GM12878 (cell line): ENCODE measurements around the gene SATB2.

Source experiments
- CTCF ChIP-seq, 3 experiments: IDR thresholded peaks in 2 of 3; conservative IDR thresholded peaks in 1 of 3; 2 replicates each; pipeline ENCODE4 v1.5.1; 2011; ENCODE audit warnings: low read depth in 3 of 3, low read length in 3 of 3, mild to moderate bottlenecking in 3 of 3, control low read depth in 2 of 3, moderate library complexity in 2 of 3, inconsistent platforms in 1 of 3, mixed read lengths in 1 of 3; ENCODE audit not compliant: control insufficient read depth in 2 of 3, insufficient read depth in 1 of 3; ENCODE audit errors: extremely low read depth in 1 of 3
- EED ChIP-seq: sonication (generic); IDR thresholded peaks from 2 replicates; pipeline ENCODE4 v1.6.1; 2016; ENCODE audit warnings: antibody characterized with exemption, low read depth
- GABPA ChIP-seq: IDR thresholded peaks from 2 replicates; pipeline ENCODE4 v1.6.1; 2014; ENCODE audit warnings: antibody characterized with exemption, low read depth, mild to moderate bottlenecking, inconsistent platforms
- POLR2A ChIP-seq: IDR thresholded peaks from 2 replicates; pipeline ENCODE4 v1.6.1; 2011; ENCODE audit warnings: low read depth, mild to moderate bottlenecking, low read length
- SMC3 ChIP-seq: IDR thresholded peaks from 2 replicates; pipeline ENCODE4 v1.6.1; 2011; ENCODE audit warnings: low read length, improper control_type of control experiment, borderline replicate concordance
- SREBF2 ChIP-seq: IDR thresholded peaks from 2 replicates; pipeline ENCODE4 v1.6.1; 2012; ENCODE audit warnings: mild to moderate bottlenecking, low read length
- TF ChIP-seq, protein P1 (sequence below): fragments of 450-650 bp; IDR thresholded peaks from 2 replicates; pipeline ENCODE4 v1.6.1; 2016; ENCODE audit warnings: mild to moderate bottlenecking

DNA sequence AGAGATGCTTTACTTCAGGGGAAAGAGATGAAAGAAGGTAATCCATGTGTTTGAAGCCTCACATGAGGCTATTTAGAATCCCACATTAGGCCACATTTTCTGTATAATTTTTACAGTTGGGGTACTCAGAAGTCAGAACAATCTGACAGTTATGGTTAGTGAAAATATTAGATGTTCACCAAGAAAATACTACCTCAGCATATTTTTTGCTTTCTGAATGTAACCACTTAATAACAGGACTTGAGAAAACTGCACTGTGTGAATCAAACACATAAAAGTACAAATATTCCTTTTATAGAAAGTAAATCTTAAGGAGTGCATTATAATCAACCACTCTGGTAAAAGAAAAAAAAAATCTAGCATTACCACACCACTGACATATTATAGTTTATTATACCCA, 169.3 kb downstream of the SATB2 start:
- TF ChIP-seq SREBF2 (no peak), POLR2A (no peak), GABPA (no peak), EED (no peak), CTCF (IDR thresholded peaks at IDR 0.05 in 2 of 3, conservative IDR thresholded peaks at IDR 0.05 in 1 of 3; ENCODE audit: control insufficient read depth in 2 of 3, extremely low read depth in 1 of 3, insufficient read depth in 1 of 3, low read depth in 3 of 3, low read length in 3 of 3) (no peak), SMC3 (no peak)
- TF ChIP-seq, protein P1, sequence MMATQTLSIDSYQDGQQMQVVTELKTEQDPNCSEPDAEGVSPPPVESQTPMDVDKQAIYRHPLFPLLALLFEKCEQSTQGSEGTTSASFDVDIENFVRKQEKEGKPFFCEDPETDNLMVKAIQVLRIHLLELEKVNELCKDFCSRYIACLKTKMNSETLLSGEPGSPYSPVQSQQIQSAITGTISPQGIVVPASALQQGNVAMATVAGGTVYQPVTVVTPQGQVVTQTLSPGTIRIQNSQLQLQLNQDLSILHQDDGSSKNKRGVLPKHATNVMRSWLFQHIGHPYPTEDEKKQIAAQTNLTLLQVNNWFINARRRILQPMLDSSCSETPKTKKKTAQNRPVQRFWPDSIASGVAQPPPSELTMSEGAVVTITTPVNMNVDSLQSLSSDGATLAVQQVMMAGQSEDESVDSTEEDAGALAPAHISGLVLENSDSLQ, result no peak
